DOHH2 (cell line): ENCODE measurements around the gene IRX3.

Experiments
- EZH2phosphoT487 ChIP-seq: fragments of 200-600 bp; sonication (generic); IDR thresholded peaks from 2 replicates; pipeline ENCODE4 v1.6.1; 2017; ENCODE audit warnings: borderline replicate concordance, mild to moderate bottlenecking, antibody characterized with exemption, low read length, moderate library complexity, mixed read lengths
- TF ChIP-seq, protein P1 (sequence below): fragments of 200-600 bp; sonication (generic); IDR thresholded peaks from one replicate; pipeline ENCODE4 v1.5.1; 2014; ENCODE audit warnings: antibody characterized with exemption, mild to moderate bottlenecking, low read depth, low read length; ENCODE audit not compliant: poor library complexity, severe bottlenecking

DNA sequence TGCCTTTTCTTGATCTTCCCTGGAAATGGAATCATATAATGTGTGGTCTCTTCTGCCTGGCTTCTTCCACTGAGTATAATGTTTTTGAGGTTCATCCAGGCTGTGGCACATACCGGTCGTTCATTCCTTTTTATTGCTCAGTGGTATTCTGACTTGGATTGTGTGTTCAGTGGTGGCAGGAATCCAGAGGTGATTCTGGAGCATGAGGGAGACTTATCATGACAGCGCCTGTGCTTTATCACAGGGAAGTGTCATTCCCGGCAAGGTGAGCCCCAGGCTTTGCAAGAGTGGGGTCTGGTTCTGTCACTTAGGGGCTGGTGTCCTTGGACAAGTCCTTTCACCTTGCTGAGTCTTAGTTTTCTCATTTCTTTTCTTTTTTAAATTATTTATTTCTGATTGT is 53.0 kb downstream of the IRX3 start:
- TF ChIP-seq, protein P1, sequence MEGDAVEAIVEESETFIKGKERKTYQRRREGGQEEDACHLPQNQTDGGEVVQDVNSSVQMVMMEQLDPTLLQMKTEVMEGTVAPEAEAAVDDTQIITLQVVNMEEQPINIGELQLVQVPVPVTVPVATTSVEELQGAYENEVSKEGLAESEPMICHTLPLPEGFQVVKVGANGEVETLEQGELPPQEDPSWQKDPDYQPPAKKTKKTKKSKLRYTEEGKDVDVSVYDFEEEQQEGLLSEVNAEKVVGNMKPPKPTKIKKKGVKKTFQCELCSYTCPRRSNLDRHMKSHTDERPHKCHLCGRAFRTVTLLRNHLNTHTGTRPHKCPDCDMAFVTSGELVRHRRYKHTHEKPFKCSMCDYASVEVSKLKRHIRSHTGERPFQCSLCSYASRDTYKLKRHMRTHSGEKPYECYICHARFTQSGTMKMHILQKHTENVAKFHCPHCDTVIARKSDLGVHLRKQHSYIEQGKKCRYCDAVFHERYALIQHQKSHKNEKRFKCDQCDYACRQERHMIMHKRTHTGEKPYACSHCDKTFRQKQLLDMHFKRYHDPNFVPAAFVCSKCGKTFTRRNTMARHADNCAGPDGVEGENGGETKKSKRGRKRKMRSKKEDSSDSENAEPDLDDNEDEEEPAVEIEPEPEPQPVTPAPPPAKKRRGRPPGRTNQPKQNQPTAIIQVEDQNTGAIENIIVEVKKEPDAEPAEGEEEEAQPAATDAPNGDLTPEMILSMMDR: no peak
- TF ChIP-seq EZH2phosphoT487: no peak
